Testis (tissue), 2 donors: ENCODE data around the gene GNPTG.

ENCODE experiments used
- POLR2A ChIP-seq: fragments of 450-650 bp; IDR thresholded peaks from one replicate; pipeline ENCODE4 v1.6.1; 2017; ENCODE audit warnings: antibody characterized with exemption, mild to moderate bottlenecking, moderate library complexity
- TF ChIP-seq, protein P1 (sequence below), 3 experiments: fragments of 450-650 bp in 2 of 3; fragments of 200-600 bp in 1 of 3; sonication (generic) in 1 of 3; IDR thresholded peaks; one replicate each; pipeline ENCODE4 v1.5.1; 2016 to 2019; ENCODE audit warnings: antibody characterized with exemption in 3 of 3, mild to moderate bottlenecking in 2 of 3, moderate library complexity in 1 of 3

DNA sequence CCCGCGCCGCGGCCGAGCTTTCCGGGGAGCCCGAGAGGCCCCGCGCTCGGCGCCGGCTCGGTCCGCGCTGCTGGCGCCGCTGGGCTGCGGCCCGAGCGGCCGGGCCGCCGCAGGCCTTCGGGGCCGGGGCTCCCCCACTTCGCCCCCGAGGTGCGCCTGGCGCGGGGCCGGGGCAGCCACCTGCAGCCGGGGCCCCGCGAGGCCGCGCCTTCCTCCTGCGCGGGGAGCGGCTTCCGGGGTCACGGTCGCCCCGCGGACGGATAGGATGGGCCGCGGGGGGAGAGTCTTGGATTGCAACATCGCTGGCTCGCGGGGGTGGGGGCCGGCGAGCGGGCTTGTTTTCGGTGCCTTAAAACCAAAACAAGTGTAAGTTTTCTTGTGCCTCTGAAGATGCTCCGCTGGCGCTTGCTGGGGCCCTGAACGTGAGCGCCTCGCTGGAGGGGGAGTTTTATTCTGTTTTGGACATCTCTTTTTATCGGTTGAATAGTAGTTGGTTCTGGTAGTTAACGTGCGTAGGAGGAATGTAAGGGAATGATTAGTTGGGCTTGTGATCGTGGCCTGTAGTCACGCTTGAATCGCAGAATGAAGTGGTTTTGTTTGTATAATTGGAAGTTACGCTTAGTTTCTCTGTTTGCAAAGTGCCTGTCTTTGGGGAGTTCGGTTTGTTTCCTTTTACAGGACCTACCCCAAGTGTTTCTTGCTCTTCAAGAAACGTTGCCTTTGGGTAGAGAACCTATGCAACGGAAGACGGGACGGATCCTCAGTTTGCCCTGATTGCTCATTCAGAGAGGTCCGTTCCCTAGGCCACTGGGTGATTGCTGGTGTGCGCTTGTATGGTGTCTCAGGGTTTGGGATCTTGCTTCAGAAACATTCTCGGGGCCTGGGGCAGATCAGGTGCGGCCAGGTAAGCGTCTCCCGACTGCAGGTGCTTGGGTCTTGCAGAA is 41.6 kb upstream of the GNPTG start:
- no peak for TF ChIP-seq POLR2A
- TF ChIP-seq, protein P1, sequence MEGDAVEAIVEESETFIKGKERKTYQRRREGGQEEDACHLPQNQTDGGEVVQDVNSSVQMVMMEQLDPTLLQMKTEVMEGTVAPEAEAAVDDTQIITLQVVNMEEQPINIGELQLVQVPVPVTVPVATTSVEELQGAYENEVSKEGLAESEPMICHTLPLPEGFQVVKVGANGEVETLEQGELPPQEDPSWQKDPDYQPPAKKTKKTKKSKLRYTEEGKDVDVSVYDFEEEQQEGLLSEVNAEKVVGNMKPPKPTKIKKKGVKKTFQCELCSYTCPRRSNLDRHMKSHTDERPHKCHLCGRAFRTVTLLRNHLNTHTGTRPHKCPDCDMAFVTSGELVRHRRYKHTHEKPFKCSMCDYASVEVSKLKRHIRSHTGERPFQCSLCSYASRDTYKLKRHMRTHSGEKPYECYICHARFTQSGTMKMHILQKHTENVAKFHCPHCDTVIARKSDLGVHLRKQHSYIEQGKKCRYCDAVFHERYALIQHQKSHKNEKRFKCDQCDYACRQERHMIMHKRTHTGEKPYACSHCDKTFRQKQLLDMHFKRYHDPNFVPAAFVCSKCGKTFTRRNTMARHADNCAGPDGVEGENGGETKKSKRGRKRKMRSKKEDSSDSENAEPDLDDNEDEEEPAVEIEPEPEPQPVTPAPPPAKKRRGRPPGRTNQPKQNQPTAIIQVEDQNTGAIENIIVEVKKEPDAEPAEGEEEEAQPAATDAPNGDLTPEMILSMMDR (IDR thresholded peaks at IDR 0.05), result no peak
